ENCODE measurements around the gene PRKCH. TPM values are rescaled to one million over a fixed set of nuclear protein-coding genes. Genes with fewer than 3 reads are reported as not detected.

PRKCH gene
- total RNA-seq, 1 donor from 2014 or later: 0.30 TPM

DNA sequence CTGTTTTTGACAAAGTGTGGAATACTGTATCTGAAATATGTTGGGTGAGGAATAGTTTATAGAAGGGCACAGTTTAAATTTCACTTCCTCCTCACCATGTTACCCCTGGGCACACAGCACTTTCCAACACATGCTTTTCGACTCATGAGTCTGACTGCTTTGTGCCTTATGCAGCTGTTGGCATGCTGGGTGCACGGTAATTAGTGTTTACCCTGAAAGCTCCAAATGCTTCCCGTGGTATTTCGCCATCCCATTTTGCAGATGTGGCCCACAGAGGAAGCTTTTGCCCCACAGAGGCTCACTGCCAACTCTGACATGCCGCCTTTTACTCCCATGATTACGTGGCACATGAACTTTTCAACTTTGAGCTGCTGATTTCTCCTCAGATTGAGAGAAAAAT lies 168.6 kb downstream of the PRKCH start:
- no peak overlapping the region for H3K4me3 Mint-ChIP-seq
- H3K36me3 Mint-ChIP-seq (ENCODE audit: low read depth): no peaks in the 10 kb centered on the region
- H3K4me1 Mint-ChIP-seq: peaks cover 26% of the 10 kb centered on the region
- TF ChIP-seq, protein P1, sequence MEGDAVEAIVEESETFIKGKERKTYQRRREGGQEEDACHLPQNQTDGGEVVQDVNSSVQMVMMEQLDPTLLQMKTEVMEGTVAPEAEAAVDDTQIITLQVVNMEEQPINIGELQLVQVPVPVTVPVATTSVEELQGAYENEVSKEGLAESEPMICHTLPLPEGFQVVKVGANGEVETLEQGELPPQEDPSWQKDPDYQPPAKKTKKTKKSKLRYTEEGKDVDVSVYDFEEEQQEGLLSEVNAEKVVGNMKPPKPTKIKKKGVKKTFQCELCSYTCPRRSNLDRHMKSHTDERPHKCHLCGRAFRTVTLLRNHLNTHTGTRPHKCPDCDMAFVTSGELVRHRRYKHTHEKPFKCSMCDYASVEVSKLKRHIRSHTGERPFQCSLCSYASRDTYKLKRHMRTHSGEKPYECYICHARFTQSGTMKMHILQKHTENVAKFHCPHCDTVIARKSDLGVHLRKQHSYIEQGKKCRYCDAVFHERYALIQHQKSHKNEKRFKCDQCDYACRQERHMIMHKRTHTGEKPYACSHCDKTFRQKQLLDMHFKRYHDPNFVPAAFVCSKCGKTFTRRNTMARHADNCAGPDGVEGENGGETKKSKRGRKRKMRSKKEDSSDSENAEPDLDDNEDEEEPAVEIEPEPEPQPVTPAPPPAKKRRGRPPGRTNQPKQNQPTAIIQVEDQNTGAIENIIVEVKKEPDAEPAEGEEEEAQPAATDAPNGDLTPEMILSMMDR (conservative IDR thresholded peaks at IDR 0.05): no peak
- H3K27me3 Mint-ChIP-seq (ENCODE audit: low read depth): peaks cover 2% of the 10 kb centered on the region
- no peak overlapping the region for H3K27ac Mint-ChIP-seq (ENCODE audit: unreplicated experiment)
- H3K9me3 Mint-ChIP-seq: peaks cover 2% of the 10 kb centered on the region
- DNase-seq (ENCODE audit: low read depth, low spot score): no peak

DNA sequence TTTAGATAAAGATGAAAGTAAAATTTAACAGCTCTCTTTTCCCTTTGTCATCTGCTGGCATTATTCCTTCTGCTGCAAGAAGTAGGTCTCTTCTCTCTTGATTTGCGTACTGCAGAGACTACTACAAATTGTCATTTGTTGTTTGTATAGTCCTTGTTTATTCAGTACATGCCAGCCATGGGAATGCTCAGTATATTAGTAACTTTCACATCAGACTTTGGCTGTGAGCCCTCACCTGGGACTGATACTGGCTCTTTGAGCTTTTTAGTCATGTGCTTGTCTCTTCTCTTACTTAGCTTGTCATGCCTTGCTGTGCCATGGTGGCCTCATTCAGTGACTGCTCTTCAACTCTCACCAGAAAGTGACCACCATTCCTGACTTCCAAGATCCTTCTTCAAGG lies 169.8 kb downstream of the PRKCH start:
- peaks cover 2% of the 10 kb centered on the region for H3K27me3 Mint-ChIP-seq (ENCODE audit: low read depth)
- H3K36me3 Mint-ChIP-seq (ENCODE audit: low read depth): no peaks in the 10 kb centered on the region
- DNase-seq (ENCODE audit: low read depth, low spot score): no peak
- no peak overlapping the region for H3K27ac Mint-ChIP-seq (ENCODE audit: unreplicated experiment)
- TF ChIP-seq, protein P1 (conservative IDR thresholded peaks at IDR 0.05): no peak
- peaks cover 2% of the 10 kb centered on the region for H3K9me3 Mint-ChIP-seq
- H3K4me3 Mint-ChIP-seq: no peak overlapping the region
- H3K4me1 Mint-ChIP-seq: peaks cover 26% of the 10 kb centered on the region

DNA sequence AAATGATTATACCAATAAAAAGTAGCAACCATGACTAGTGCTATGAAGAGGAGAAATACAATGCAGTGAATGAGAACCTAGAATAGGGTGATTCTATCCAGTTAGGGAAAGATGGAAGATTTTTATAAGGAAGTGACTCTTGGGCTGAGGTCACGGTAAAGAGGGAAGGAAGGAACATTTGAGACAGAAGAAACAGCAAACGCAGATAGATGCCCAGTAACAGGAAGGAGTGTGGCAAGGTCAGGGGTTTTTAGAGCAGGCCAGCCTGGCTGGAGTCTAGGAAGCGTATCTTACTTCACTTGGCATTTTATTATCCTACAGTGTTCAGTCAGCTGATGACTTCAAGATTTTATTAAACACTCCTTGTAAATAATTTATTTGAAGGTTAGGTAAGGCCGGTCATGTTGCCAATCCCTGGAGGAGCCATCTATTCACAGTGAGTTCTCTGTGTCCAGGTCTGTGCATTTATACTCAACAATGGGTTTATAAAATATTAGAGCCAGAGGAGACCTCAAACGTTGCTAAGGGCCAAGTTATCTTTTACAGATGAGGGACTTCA lies 170.6 kb downstream of the PRKCH start:
- Mint-ChIP-seq H3K4me1 (peaks cover 26% of the 10 kb centered on the region), H3K36me3 (ENCODE audit: low read depth) (no peaks in the 10 kb centered on the region), H3K9me3 (peaks cover 2% of the 10 kb centered on the region), H3K4me3 (no peak overlapping the region), H3K27me3 (ENCODE audit: low read depth) (peaks cover 2% of the 10 kb centered on the region), H3K27ac (ENCODE audit: unreplicated experiment) (no peak overlapping the region)
- no peak for DNase-seq (ENCODE audit: low read depth, low spot score)
- TF ChIP-seq, protein P1 (conservative IDR thresholded peaks at IDR 0.05): no peak

DNA sequence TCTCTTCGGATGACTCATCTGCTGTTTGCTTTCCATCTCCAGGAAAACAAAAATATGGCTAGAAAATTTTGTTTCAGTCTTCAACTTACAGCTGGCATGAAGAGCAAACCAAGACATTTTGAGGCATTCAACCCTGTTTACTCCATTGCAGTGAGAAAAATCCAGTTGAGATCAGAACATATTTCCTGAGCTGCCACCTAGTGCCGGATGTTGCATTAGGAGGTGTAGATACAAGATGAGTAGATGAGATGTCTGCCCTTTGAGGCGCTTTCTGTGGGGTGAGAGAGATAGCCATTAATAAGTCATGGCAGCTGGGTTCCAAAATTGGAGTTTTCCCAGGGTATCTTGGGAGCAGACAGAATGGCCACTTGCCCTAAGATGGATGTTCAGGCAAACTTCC lies 171.1 kb downstream of the PRKCH start:
- peaks cover 23% of the 10 kb centered on the region for H3K4me1 Mint-ChIP-seq
- TF ChIP-seq, protein P1 (conservative IDR thresholded peaks at IDR 0.05): no peak
- H3K27me3 Mint-ChIP-seq (ENCODE audit: low read depth): no peaks in the 10 kb centered on the region
- H3K9me3 Mint-ChIP-seq: peaks cover 2% of the 10 kb centered on the region
- no peak overlapping the region for H3K27ac Mint-ChIP-seq (ENCODE audit: unreplicated experiment)
- no peaks in the 10 kb centered on the region for H3K36me3 Mint-ChIP-seq (ENCODE audit: low read depth)
- no peak for DNase-seq (ENCODE audit: low read depth, low spot score)
- no peak overlapping the region for H3K4me3 Mint-ChIP-seq

DNA sequence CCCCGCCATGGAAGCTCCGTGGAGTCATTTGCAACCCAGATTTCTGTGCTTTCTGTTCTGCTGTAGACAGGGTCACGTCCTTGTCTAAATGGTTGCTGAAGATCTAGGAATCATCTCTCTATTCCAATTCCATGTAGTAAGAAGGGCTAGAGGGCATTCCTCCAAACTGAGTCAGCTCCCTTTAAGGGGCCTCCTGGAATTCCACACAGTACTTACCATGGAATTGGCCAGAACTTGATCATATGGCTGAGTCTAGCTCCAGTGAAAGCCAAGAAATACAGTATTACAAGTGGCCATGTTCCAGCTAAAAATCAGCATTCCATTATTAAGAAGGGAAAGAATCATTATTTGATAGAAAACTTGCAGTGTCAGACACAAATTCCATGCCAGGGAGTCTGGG lies 171.9 kb downstream of the PRKCH start:
- peaks cover 2% of the 10 kb centered on the region for H3K9me3 Mint-ChIP-seq
- no peaks in the 10 kb centered on the region for H3K27me3 Mint-ChIP-seq (ENCODE audit: low read depth)
- DNase-seq (ENCODE audit: low read depth, low spot score): no peak
- no peak overlapping the region for H3K4me3 Mint-ChIP-seq
- TF ChIP-seq, protein P1 (conservative IDR thresholded peaks at IDR 0.05): no peak
- no peak overlapping the region for H3K27ac Mint-ChIP-seq (ENCODE audit: unreplicated experiment)
- H3K4me1 Mint-ChIP-seq: peaks cover 22% of the 10 kb centered on the region
- no peaks in the 10 kb centered on the region for H3K36me3 Mint-ChIP-seq (ENCODE audit: low read depth)
